ENCODE results near the gene RANBP1. TPM values are rescaled to one million over a fixed set of nuclear protein-coding genes. Genes with fewer than 3 reads are reported as not detected.
A peak's percentile ranks its signal among the peaks of the same experiment; 100 is the strongest.

Gene RANBP1
- total and polyA plus RNA-seq, 9 of the 15 experiments (the other 6 are each of a cell fraction or from before 2014, with no cell fraction given): 162 to 2,891 (median 1,289) TPM

- TF ChIP-seq ZMIZ1 (IDR thresholded peaks at IDR 0.05; ENCODE audit: low read depth in 2 of 2, low read length in 2 of 2) (peak in 1 of 2 experiments; percentile 69; a peak in 2 of 4 replicates), TAF15 (IDR thresholded peaks at IDR 0.05; ENCODE audit: low read depth, low read length) (peak; percentile 69; the same call in 1 of the 2 replicates), ZNF830 (CRISPR knock-in tag; IDR thresholded peaks at IDR 0.05) (0 out of 2 replicates have a peak, but pooled peaks have one; percentile 74), MEF2D (tag; conservative IDR thresholded peaks at IDR 0.05; ENCODE audit: low read depth) (no peak), MYNN (IDR thresholded peaks at IDR 0.05) (peak; percentile 28; the same call in 1 of the 2 replicates), MYNN (CRISPR knock-in tag; IDR thresholded peaks at IDR 0.05) (no peak), LEF1 (IDR thresholded peaks at IDR 0.05) (no peak; the same call in 1 of the 2 replicates), ZNF518B (CRISPR knock-in tag; IDR thresholded peaks at IDR 0.05) (no peak), SRF (CRISPR knock-in tag; IDR thresholded peaks at IDR 0.05) (peak in 1 of 2 experiments; percentile 67; a peak in 2 of 4 replicates), ZZZ3 (IDR thresholded peaks at IDR 0.05) (no peak), ZFPM2 (CRISPR knock-in tag; IDR thresholded peaks at IDR 0.05) (0 out of 2 replicates have a peak, but pooled peaks have one; percentile 16), RERE (CRISPR knock-in tag; IDR thresholded peaks at IDR 0.05; ENCODE audit: borderline replicate concordance) (no peak), ZNF316 (IDR thresholded peaks at IDR 0.05) (no peak), ZBED1 (IDR thresholded peaks at IDR 0.05) (no peak; the same call in 1 of the 2 replicates)
Measured at GRCh38 chr22:20128902-20129746, 13.2 kb downstream of the RANBP1 start (continued).

Data from K562 (cell line).